H1 (cell line): ENCODE data around the gene DLST. TPM values are rescaled to one million over a fixed set of nuclear protein-coding genes. Genes with fewer than 3 reads are reported as not detected.

Experiments
- CTCF ChIA-PET: fragments of 300-600 bp; sonication (Branson Sonifier 250); formaldehyde crosslinking; loops from one replicate; lab custom pipeline; 2021; ENCODE audit not compliant: partially characterized antibody; lab: Charles Lee
- POLR2A ChIA-PET: fragments of 300-600 bp; sonication (Branson Sonifier 250); formaldehyde crosslinking; loops from one replicate; lab custom pipeline; 2021; ENCODE audit warnings: inconsistent platforms; ENCODE audit not compliant: partially characterized antibody; lab: Charles Lee
- DNase-seq, 2 experiments: peaks; one replicate each; pipeline versions ENCODE4 v3.0.0 to v3.0.0-alpha.2; 2010 to 2022; ENCODE audit warnings: low spot score in 2 of 2, low read depth in 1 of 2, mixed read lengths in 1 of 2
- FAIRE-seq: peaks from 2 replicates; lab custom pipeline; 2011; peaks lifted over from hg19 to GRCh38; lab: Jason Lieb, UNC
- H2AFZ ChIP-seq: 2 replicates; pipeline ENCODE4 v1.8.1; 2012; ENCODE audit warnings: low read length, inconsistent platforms
- H2AK5ac ChIP-seq: 2 replicates; pipeline ENCODE4 v1.6.1; 2013; ENCODE audit warnings: low read depth, low read length
- H2BK120ac ChIP-seq: replicated peaks from 2 replicates; pipeline ENCODE3; 2013; ENCODE audit warnings: low read depth, low read length, inconsistent platforms
- H2BK12ac ChIP-seq: 2 replicates; pipeline ENCODE4 v1.6.1; 2013; ENCODE audit warnings: low read depth, low read length
- H2BK15ac ChIP-seq: 2 replicates; pipeline ENCODE4 v1.6.1; 2013; ENCODE audit warnings: low read length
- H2BK20ac ChIP-seq: 2 replicates; pipeline ENCODE4 v1.6.1; 2013; ENCODE audit warnings: low read length
- H2BK5ac ChIP-seq: 2 replicates; pipeline ENCODE4 v1.6.1; 2013; ENCODE audit warnings: low read depth, low read length
- H3K14ac ChIP-seq: 2 replicates; pipeline ENCODE4 v1.6.1; 2013; ENCODE audit warnings: inconsistent platforms; ENCODE audit not compliant: insufficient read length
- H3K18ac ChIP-seq: 2 replicates; pipeline ENCODE4 v1.6.1; 2013; ENCODE audit warnings: low read length; ENCODE audit errors: extremely low read depth
- H3K23ac ChIP-seq: 2 replicates; pipeline ENCODE4 v1.6.1; 2013; ENCODE audit warnings: inconsistent platforms; ENCODE audit not compliant: insufficient read length
- H3K23me2 ChIP-seq: 2 replicates; pipeline ENCODE4 v1.6.1; 2013; ENCODE audit warnings: low read depth, low read length
- H3K27ac ChIP-seq: 2 replicates; pipeline ENCODE4 v1.6.1; 2011; ENCODE audit warnings: low read depth, low read length, inconsistent platforms
- H3K27me3 ChIP-seq, 4 experiments: replicated peaks in 1 of 4; 1 replicate in 1 of 4; 2 replicates in 3 of 4; pipeline versions ENCODE4 v1.6.1 to v1.8.1; 2011 to 2013; ENCODE audit warnings: low read length in 3 of 4, mild to moderate bottlenecking in 3 of 4, inconsistent platforms in 2 of 4, mixed read lengths in 2 of 4, moderate library complexity in 1 of 4; ENCODE audit not compliant: control insufficient read depth in 3 of 4, insufficient read depth in 3 of 4; ENCODE audit errors: extremely low read depth in 1 of 4
- H3K36me3 ChIP-seq, 4 experiments: 2 replicates each; pipeline versions ENCODE4 v1.6.1 to v1.8.1; 2011 to 2013; ENCODE audit warnings: mild to moderate bottlenecking in 4 of 4, low read length in 3 of 4, moderate library complexity in 2 of 4, control low read depth in 1 of 4, inconsistent platforms in 1 of 4; ENCODE audit not compliant: insufficient read depth in 4 of 4, control insufficient read depth in 2 of 4
- H3K4ac ChIP-seq: replicated peaks from 2 replicates; pipeline ENCODE3; 2013; ENCODE audit warnings: low read length, low read depth, mixed read lengths, inconsistent platforms; ENCODE audit not compliant: insufficient read length
- H3K4me1 ChIP-seq, 4 experiments: replicated peaks in 1 of 4; 1 replicate in 1 of 4; 2 replicates in 3 of 4; pipeline versions ENCODE4 v1.6.1 to v1.8.1; 2011 to 2013; ENCODE audit warnings: low read length in 3 of 4, inconsistent platforms in 2 of 4, mixed read lengths in 1 of 4; ENCODE audit not compliant: insufficient read depth in 4 of 4, control insufficient read depth in 3 of 4
- H3K4me2 ChIP-seq, 2 experiments: 2 replicates each; pipeline versions ENCODE4 v1.6.1 to v1.8.1; 2011 to 2013; ENCODE audit warnings: low read depth in 2 of 2, low read length in 2 of 2, control low read depth in 1 of 2, inconsistent platforms in 1 of 2, mild to moderate bottlenecking in 1 of 2; ENCODE audit not compliant: insufficient read depth in 1 of 2
- H3K4me3 ChIP-seq, 4 experiments: fragments of 200-600, 300-600 bp in 1 of 4; sonication (generic), shearing (Covaris generic), sonication (Bioruptor Twin) in 1 of 4; 2 replicates each; pipeline versions ENCODE4 v1.5.1 to v1.8.1; 2011 to 2016; ENCODE audit warnings: low read length in 4 of 4, low read depth in 3 of 4, control low read depth in 2 of 4, inconsistent platforms in 2 of 4, mild to moderate bottlenecking in 2 of 4, mixed read lengths in 1 of 4, moderate library complexity in 1 of 4; ENCODE audit not compliant: insufficient read depth in 2 of 4; ENCODE audit errors: extremely low read depth in 1 of 4
- H3K56ac ChIP-seq: replicated peaks from 2 replicates; pipeline ENCODE3; 2013; ENCODE audit warnings: low read depth, mild to moderate bottlenecking, mixed read lengths, low read length, inconsistent platforms; ENCODE audit not compliant: insufficient read length
- H3K79me1 ChIP-seq: 2 replicates; pipeline ENCODE4 v1.6.1; 2013; ENCODE audit warnings: low read depth, low read length, control low read depth
- H3K79me2 ChIP-seq, 2 experiments: 2 replicates each; pipeline versions ENCODE4 v1.6.1 to v1.8.1; 2012 to 2013; ENCODE audit warnings: low read length in 2 of 2, mild to moderate bottlenecking in 2 of 2, inconsistent platforms in 1 of 2; ENCODE audit not compliant: insufficient read depth in 2 of 2, control insufficient read depth in 1 of 2
- H3K9ac ChIP-seq, 4 experiments: replicated peaks in 1 of 4; 1 replicate in 1 of 4; 2 replicates in 3 of 4; pipeline versions ENCODE4 v1.6.1 to v1.8.1; 2011 to 2013; ENCODE audit warnings: low read depth in 3 of 4, low read length in 3 of 4, control low read depth in 2 of 4, mild to moderate bottlenecking in 2 of 4, moderate library complexity in 2 of 4, inconsistent platforms in 1 of 4; ENCODE audit errors: extremely low read depth in 1 of 4
- H3K9me3 ChIP-seq, 2 experiments: 2 replicates each; pipeline versions ENCODE4 v1.6.1 to v1.8.1; 2012 to 2013; ENCODE audit warnings: mild to moderate bottlenecking in 2 of 2, moderate library complexity in 2 of 2, control low read depth in 1 of 2, inconsistent platforms in 1 of 2, low read depth in 1 of 2, low read length in 1 of 2, mixed read lengths in 1 of 2; ENCODE audit not compliant: insufficient read depth in 2 of 2
- H4K20me1 ChIP-seq, 2 experiments: replicated peaks in 1 of 2; 2 replicates each; pipeline versions ENCODE3 to v1.8.1; 2011 to 2013; ENCODE audit warnings: inconsistent platforms in 2 of 2, low read length in 2 of 2, mild to moderate bottlenecking in 1 of 2; ENCODE audit not compliant: insufficient read depth in 2 of 2, control insufficient read depth in 1 of 2
- H4K5ac ChIP-seq: 2 replicates; pipeline ENCODE4 v1.6.1; 2013; ENCODE audit warnings: low read length, low read depth, mixed read lengths, inconsistent platforms; ENCODE audit not compliant: insufficient read length
- H4K8ac ChIP-seq: 2 replicates; pipeline ENCODE4 v1.8.0; 2013; ENCODE audit warnings: mild to moderate bottlenecking, moderate library complexity, low read length, inconsistent platforms; ENCODE audit not compliant: insufficient read depth; ENCODE audit errors: extremely low read depth
- H4K91ac ChIP-seq: replicated peaks from 2 replicates; pipeline ENCODE3; 2013; ENCODE audit warnings: low read length, mixed read lengths, inconsistent platforms; ENCODE audit not compliant: insufficient read length
- BCL11A ChIP-seq, 2 experiments: IDR thresholded peaks; one replicate each; pipeline ENCODE4 v1.6.1; 2011; ENCODE audit warnings: low read depth in 2 of 2, low read length in 2 of 2, mild to moderate bottlenecking in 2 of 2
- BRCA1 ChIP-seq: IDR thresholded peaks from 2 replicates; pipeline ENCODE4 v1.6.1; 2012; ENCODE audit warnings: low read depth, low read length, improper control_type of control experiment
- CBX5 ChIP-seq: fragments of 300-800, 300-1000 bp; sonication (generic); IDR thresholded peaks from 2 replicates; pipeline ENCODE4 v1.7.1; 2016; ENCODE audit warnings: antibody characterized with exemption, low read length, low read depth
- CREB1 ChIP-seq: IDR thresholded peaks from 2 replicates; pipeline ENCODE4 v1.6.1; 2012; ENCODE audit warnings: inconsistent platforms
- MAFK ChIP-seq: IDR thresholded peaks from 2 replicates; pipeline ENCODE4 v1.6.1; 2012; ENCODE audit warnings: low read depth, mild to moderate bottlenecking, improper control_type of control experiment, low read length
- POLR2A ChIP-seq, 2 experiments: IDR thresholded peaks; 1 replicate in 1 of 2; 2 replicates in 1 of 2; pipeline ENCODE4 v1.6.1; 2011; ENCODE audit warnings: low read depth in 2 of 2, low read length in 2 of 2, mild to moderate bottlenecking in 2 of 2; ENCODE audit errors: control extremely low read depth in 1 of 2
- POLR2AphosphoS5 ChIP-seq: IDR thresholded peaks from 2 replicates; pipeline ENCODE4 v1.6.1; 2011; ENCODE audit warnings: low read depth, low read length
- POU5F1 ChIP-seq: IDR thresholded peaks from 2 replicates; pipeline ENCODE4 v1.6.1; 2011; ENCODE audit warnings: low read depth, mild to moderate bottlenecking, low read length, moderate library complexity
- SAP30 ChIP-seq: fragments of 300-600 bp; sonication (generic); IDR thresholded peaks from 2 replicates; pipeline ENCODE4 v1.7.1; 2012; ENCODE audit warnings: low read length, moderate library complexity, mild to moderate bottlenecking, inconsistent platforms; ENCODE audit not compliant: insufficient read depth, insufficient replicate concordance
- SRF ChIP-seq: IDR thresholded peaks from 2 replicates; pipeline ENCODE4 v1.6.1; 2011; ENCODE audit warnings: mild to moderate bottlenecking, low read depth, low read length, moderate library complexity
- TBP ChIP-seq: IDR thresholded peaks from 2 replicates; pipeline ENCODE4 v1.6.1; 2011; ENCODE audit warnings: low read depth, low read length, improper control_type of control experiment
- TCF12 ChIP-seq: IDR thresholded peaks from 2 replicates; pipeline ENCODE4 v1.6.1; 2011; ENCODE audit warnings: low read depth, mild to moderate bottlenecking, low read length
- TEAD4 ChIP-seq: IDR thresholded peaks from 2 replicates; pipeline ENCODE4 v1.6.1; 2012; ENCODE audit warnings: low read depth, low read length, inconsistent platforms, mixed read lengths
- YY1 ChIP-seq: IDR thresholded peaks from 2 replicates; pipeline ENCODE4 v1.6.1; 2011; ENCODE audit warnings: low read depth, mild to moderate bottlenecking, low read length
- WGBS, 2 experiments: shearing (Covaris generic) in 1 of 2; methylation state at CpG; one replicate each; pipeline versions ENCODE4 v1.1.6 to v1.1.7; 2013 to 2015; ENCODE audit warnings: low lambda C conversion rate in 2 of 2, mixed read lengths in 2 of 2, inconsistent platforms in 1 of 2, low coverage in 1 of 2, missing lambda C conversion rate in 1 of 2; ENCODE audit not compliant: insufficient replicate concordance in 2 of 2, insufficient coverage in 1 of 2, insufficient read length in 1 of 2; ENCODE audit errors: extremely low coverage in 1 of 2, missing lambda C conversion rate in 1 of 2; 5-methylcytosine and 5-hydroxymethylcytosine counted together
- polyA plus RNA-seq, 7 experiments: library from polyadenylated mRNA; depleted of rRNA in 3 of 7; stranded (reverse) in 5 of 7; unstranded in 2 of 7; fragments of >200 nt in 5 of 7; fragments of 200-250 nt in 2 of 7; gene quantifications; 1 replicate in 5 of 7; 2 replicates in 1 of 7; 4 replicates in 1 of 7; pipeline versions ENCODE4 v1.2.1 to v1.2.3, GENCODE V29; 2011 to 2013; ENCODE audit warnings: missing spikeins in 2 of 7, mixed read lengths in 2 of 7
- total RNA-seq: library from RNA; stranded (reverse); fragmentation: NEBNext Ultra II Directional; extraction: Animal tissue kit (Norgen Biotek cat#: 25700); gene quantifications from 2 replicates; pipeline ENCODE4 v1.2.1, GENCODE V29; 2021
- TF ChIP-seq, protein P1 (sequence below): IDR thresholded peaks from 2 replicates; pipeline ENCODE4 v1.6.1; 2011; ENCODE audit warnings: low read length, improper control_type of control experiment

Gene DLST
- total and polyA plus RNA-seq, 2 of the 8 experiments (the other 6 are each of a cell fraction or from before 2014, with no cell fraction given): 96.5 to 117 TPM

DNA sequence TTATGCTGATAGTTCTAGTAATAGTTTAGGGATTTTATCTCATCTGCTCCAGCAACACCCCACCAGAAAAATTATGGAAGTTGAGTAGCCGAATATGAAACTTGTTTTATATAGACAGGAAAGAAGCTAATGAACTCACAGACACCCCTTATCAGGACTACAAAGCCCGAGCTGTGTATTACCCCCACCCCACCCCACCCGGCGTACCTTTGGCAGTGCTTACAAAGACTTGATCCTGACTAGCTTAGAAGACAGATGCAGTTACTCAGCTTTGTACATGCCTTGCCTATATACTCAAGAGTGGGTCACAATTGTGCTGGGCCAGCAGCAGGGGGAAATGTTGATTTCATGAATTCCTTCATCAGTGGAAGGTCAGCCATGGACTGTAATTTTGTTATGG lies 28.1 kb upstream of the DLST start:
- H2BK15ac ChIP-seq: no peak overlapping the region
- no peak overlapping the region for H3K4me3 ChIP-seq
- CTCF ChIA-PET: interaction anchor here (1.1 to 18.3 kb wide), 6 partner anchors 8 to 101 kb away, joined by 3 to 509 read pairs (median 4); partner anchors contain the start of genes DLST and PROX2
- H2BK12ac ChIP-seq: no peak overlapping the region
- no peak overlapping the region for H4K91ac ChIP-seq
- H3K27me3 ChIP-seq: no peaks in the 10 kb centered on the region
- H3K9ac ChIP-seq: no peak overlapping the region
- H3K79me1 ChIP-seq: no peaks in the 10 kb centered on the region
- no peak overlapping the region for H3K18ac ChIP-seq
- no peaks in the 10 kb centered on the region for H3K79me2 ChIP-seq
- H3K23ac ChIP-seq: no peak overlapping the region
- TF ChIP-seq SRF: no peak
- no peak for TF ChIP-seq TBP
- TF ChIP-seq YY1: no peak
- TF ChIP-seq BCL11A (IDR thresholded peaks at IDR 0.05; ENCODE audit: low read depth in 2 of 2, low read length in 2 of 2): no peak
- TF ChIP-seq TEAD4: no peak
- TF ChIP-seq CBX5: no peak
- no peak for TF ChIP-seq SAP30
- no peak for TF ChIP-seq CREB1
- TF ChIP-seq POU5F1: no peak
- no peak for TF ChIP-seq BRCA1
- TF ChIP-seq POLR2AphosphoS5: no peak
- TF ChIP-seq TCF12: no peak
- no peak for TF ChIP-seq POLR2A (IDR thresholded peaks at IDR 0.05; ENCODE audit: control extremely low read depth in 1 of 2, low read depth in 2 of 2, low read length in 2 of 2)
- TF ChIP-seq, protein P1, sequence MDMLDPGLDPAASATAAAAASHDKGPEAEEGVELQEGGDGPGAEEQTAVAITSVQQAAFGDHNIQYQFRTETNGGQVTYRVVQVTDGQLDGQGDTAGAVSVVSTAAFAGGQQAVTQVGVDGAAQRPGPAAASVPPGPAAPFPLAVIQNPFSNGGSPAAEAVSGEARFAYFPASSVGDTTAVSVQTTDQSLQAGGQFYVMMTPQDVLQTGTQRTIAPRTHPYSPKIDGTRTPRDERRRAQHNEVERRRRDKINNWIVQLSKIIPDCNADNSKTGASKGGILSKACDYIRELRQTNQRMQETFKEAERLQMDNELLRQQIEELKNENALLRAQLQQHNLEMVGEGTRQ: no peak
- no peak for TF ChIP-seq MAFK
- TF ChIP-seq, all 59 proteins: peak for 0
- 98% methylated on average over 4 of the region's 4 CpGs; no CpG with 5 or more reads in 1 of the 2 experiments for WGBS, 2 experiments
- Histone ChIP-seq H3K23me2 (no peaks in the 10 kb centered on the region; the same call in 1 of the 2 replicates), H3K9me3 (no peaks in the 10 kb centered on the region), H3K4me2 (no peak overlapping the region), H2BK120ac (no peak overlapping the region), H3K56ac (no peak overlapping the region), H2BK20ac (no peak overlapping the region), H3K4ac (no peak overlapping the region), H4K8ac (no peak overlapping the region), H2BK5ac (no peak overlapping the region), H3K27ac (no peak overlapping the region), H3K14ac (no peak overlapping the region), H4K20me1 (no peaks in the 10 kb centered on the region), H3K36me3 (no peaks in the 10 kb centered on the region), H4K5ac (no peak overlapping the region), H2AK5ac (no peak overlapping the region), H2AFZ (no peak overlapping the region), H3K4me1 (no peaks in the 10 kb centered on the region)
- no peak for DNase-seq
- FAIRE-seq: no peak
- POLR2A ChIA-PET: interaction anchor here (1.2 to 1.5 kb wide), 3 partner anchors 10 to 56 kb away, joined by 3 to 4 read pairs (median 3); no protein-coding TSS in a partner anchor
